H1 (cell line): ENCODE data around the gene DENND2A. TPM values are rescaled to one million over a fixed set of nuclear protein-coding genes. Genes with fewer than 3 reads are reported as not detected.

ENCODE experiments used
- CTCF ChIA-PET: fragments of 300-600 bp; sonication (Branson Sonifier 250); formaldehyde crosslinking; loops from one replicate; lab custom pipeline; 2021; ENCODE audit not compliant: partially characterized antibody; lab: Charles Lee
- POLR2A ChIA-PET: fragments of 300-600 bp; sonication (Branson Sonifier 250); formaldehyde crosslinking; loops from one replicate; lab custom pipeline; 2021; ENCODE audit warnings: inconsistent platforms; ENCODE audit not compliant: partially characterized antibody; lab: Charles Lee
- DNase-seq, 2 experiments: peaks; one replicate each; pipeline versions ENCODE4 v3.0.0 to v3.0.0-alpha.2; 2010 to 2022; ENCODE audit warnings: low spot score in 2 of 2, low read depth in 1 of 2, mixed read lengths in 1 of 2
- FAIRE-seq: peaks from 2 replicates; lab custom pipeline; 2011; peaks lifted over from hg19 to GRCh38; lab: Jason Lieb, UNC
- H2AFZ ChIP-seq: 2 replicates; pipeline ENCODE4 v1.8.1; 2012; ENCODE audit warnings: low read length, inconsistent platforms
- H2AK5ac ChIP-seq: 2 replicates; pipeline ENCODE4 v1.6.1; 2013; ENCODE audit warnings: low read depth, low read length
- H2BK120ac ChIP-seq: replicated peaks from 2 replicates; pipeline ENCODE3; 2013; ENCODE audit warnings: low read depth, low read length, inconsistent platforms
- H2BK12ac ChIP-seq: 2 replicates; pipeline ENCODE4 v1.6.1; 2013; ENCODE audit warnings: low read depth, low read length
- H2BK15ac ChIP-seq: 2 replicates; pipeline ENCODE4 v1.6.1; 2013; ENCODE audit warnings: low read length
- H2BK20ac ChIP-seq: 2 replicates; pipeline ENCODE4 v1.6.1; 2013; ENCODE audit warnings: low read length
- H2BK5ac ChIP-seq: 2 replicates; pipeline ENCODE4 v1.6.1; 2013; ENCODE audit warnings: low read depth, low read length
- H3K14ac ChIP-seq: 2 replicates; pipeline ENCODE4 v1.6.1; 2013; ENCODE audit warnings: inconsistent platforms; ENCODE audit not compliant: insufficient read length
- H3K18ac ChIP-seq: 2 replicates; pipeline ENCODE4 v1.6.1; 2013; ENCODE audit warnings: low read length; ENCODE audit errors: extremely low read depth
- H3K23ac ChIP-seq: 2 replicates; pipeline ENCODE4 v1.6.1; 2013; ENCODE audit warnings: inconsistent platforms; ENCODE audit not compliant: insufficient read length
- H3K23me2 ChIP-seq: 2 replicates; pipeline ENCODE4 v1.6.1; 2013; ENCODE audit warnings: low read depth, low read length
- H3K27ac ChIP-seq: 2 replicates; pipeline ENCODE4 v1.6.1; 2011; ENCODE audit warnings: low read depth, low read length, inconsistent platforms
- H3K27me3 ChIP-seq, 4 experiments: replicated peaks in 1 of 4; 1 replicate in 1 of 4; 2 replicates in 3 of 4; pipeline versions ENCODE4 v1.6.1 to v1.8.1; 2011 to 2013; ENCODE audit warnings: low read length in 3 of 4, mild to moderate bottlenecking in 3 of 4, inconsistent platforms in 2 of 4, mixed read lengths in 2 of 4, moderate library complexity in 1 of 4; ENCODE audit not compliant: control insufficient read depth in 3 of 4, insufficient read depth in 3 of 4; ENCODE audit errors: extremely low read depth in 1 of 4
- H3K36me3 ChIP-seq, 4 experiments: 2 replicates each; pipeline versions ENCODE4 v1.6.1 to v1.8.1; 2011 to 2013; ENCODE audit warnings: mild to moderate bottlenecking in 4 of 4, low read length in 3 of 4, moderate library complexity in 2 of 4, control low read depth in 1 of 4, inconsistent platforms in 1 of 4; ENCODE audit not compliant: insufficient read depth in 4 of 4, control insufficient read depth in 2 of 4
- H3K4ac ChIP-seq: replicated peaks from 2 replicates; pipeline ENCODE3; 2013; ENCODE audit warnings: low read length, low read depth, mixed read lengths, inconsistent platforms; ENCODE audit not compliant: insufficient read length
- H3K4me1 ChIP-seq, 4 experiments: replicated peaks in 1 of 4; 1 replicate in 1 of 4; 2 replicates in 3 of 4; pipeline versions ENCODE4 v1.6.1 to v1.8.1; 2011 to 2013; ENCODE audit warnings: low read length in 3 of 4, inconsistent platforms in 2 of 4, mixed read lengths in 1 of 4; ENCODE audit not compliant: insufficient read depth in 4 of 4, control insufficient read depth in 3 of 4
- H3K4me2 ChIP-seq, 2 experiments: 2 replicates each; pipeline versions ENCODE4 v1.6.1 to v1.8.1; 2011 to 2013; ENCODE audit warnings: low read depth in 2 of 2, low read length in 2 of 2, control low read depth in 1 of 2, inconsistent platforms in 1 of 2, mild to moderate bottlenecking in 1 of 2; ENCODE audit not compliant: insufficient read depth in 1 of 2
- H3K4me3 ChIP-seq, 4 experiments: fragments of 200-600, 300-600 bp in 1 of 4; sonication (generic), shearing (Covaris generic), sonication (Bioruptor Twin) in 1 of 4; 2 replicates each; pipeline versions ENCODE4 v1.5.1 to v1.8.1; 2011 to 2016; ENCODE audit warnings: low read length in 4 of 4, low read depth in 3 of 4, control low read depth in 2 of 4, inconsistent platforms in 2 of 4, mild to moderate bottlenecking in 2 of 4, mixed read lengths in 1 of 4, moderate library complexity in 1 of 4; ENCODE audit not compliant: insufficient read depth in 2 of 4; ENCODE audit errors: extremely low read depth in 1 of 4
- H3K56ac ChIP-seq: replicated peaks from 2 replicates; pipeline ENCODE3; 2013; ENCODE audit warnings: low read depth, mild to moderate bottlenecking, mixed read lengths, low read length, inconsistent platforms; ENCODE audit not compliant: insufficient read length
- H3K79me1 ChIP-seq: 2 replicates; pipeline ENCODE4 v1.6.1; 2013; ENCODE audit warnings: low read depth, low read length, control low read depth
- H3K79me2 ChIP-seq, 2 experiments: 2 replicates each; pipeline versions ENCODE4 v1.6.1 to v1.8.1; 2012 to 2013; ENCODE audit warnings: low read length in 2 of 2, mild to moderate bottlenecking in 2 of 2, inconsistent platforms in 1 of 2; ENCODE audit not compliant: insufficient read depth in 2 of 2, control insufficient read depth in 1 of 2
- H3K9ac ChIP-seq, 4 experiments: replicated peaks in 1 of 4; 1 replicate in 1 of 4; 2 replicates in 3 of 4; pipeline versions ENCODE4 v1.6.1 to v1.8.1; 2011 to 2013; ENCODE audit warnings: low read depth in 3 of 4, low read length in 3 of 4, control low read depth in 2 of 4, mild to moderate bottlenecking in 2 of 4, moderate library complexity in 2 of 4, inconsistent platforms in 1 of 4; ENCODE audit errors: extremely low read depth in 1 of 4
- H3K9me3 ChIP-seq, 2 experiments: 2 replicates each; pipeline versions ENCODE4 v1.6.1 to v1.8.1; 2012 to 2013; ENCODE audit warnings: mild to moderate bottlenecking in 2 of 2, moderate library complexity in 2 of 2, control low read depth in 1 of 2, inconsistent platforms in 1 of 2, low read depth in 1 of 2, low read length in 1 of 2, mixed read lengths in 1 of 2; ENCODE audit not compliant: insufficient read depth in 2 of 2
- H4K20me1 ChIP-seq, 2 experiments: replicated peaks in 1 of 2; 2 replicates each; pipeline versions ENCODE3 to v1.8.1; 2011 to 2013; ENCODE audit warnings: inconsistent platforms in 2 of 2, low read length in 2 of 2, mild to moderate bottlenecking in 1 of 2; ENCODE audit not compliant: insufficient read depth in 2 of 2, control insufficient read depth in 1 of 2
- H4K5ac ChIP-seq: 2 replicates; pipeline ENCODE4 v1.6.1; 2013; ENCODE audit warnings: low read length, low read depth, mixed read lengths, inconsistent platforms; ENCODE audit not compliant: insufficient read length
- H4K8ac ChIP-seq: 2 replicates; pipeline ENCODE4 v1.8.0; 2013; ENCODE audit warnings: mild to moderate bottlenecking, moderate library complexity, low read length, inconsistent platforms; ENCODE audit not compliant: insufficient read depth; ENCODE audit errors: extremely low read depth
- H4K91ac ChIP-seq: replicated peaks from 2 replicates; pipeline ENCODE3; 2013; ENCODE audit warnings: low read length, mixed read lengths, inconsistent platforms; ENCODE audit not compliant: insufficient read length
- CREB1 ChIP-seq: IDR thresholded peaks from 2 replicates; pipeline ENCODE4 v1.6.1; 2012; ENCODE audit warnings: inconsistent platforms
- RNF2 ChIP-seq: fragments of 200-900, 300-1000 bp; sonication (generic); IDR thresholded peaks from 2 replicates; pipeline ENCODE4 v1.7.1; 2016; ENCODE audit warnings: borderline replicate concordance, low read depth, mild to moderate bottlenecking, antibody characterized with exemption, low read length; ENCODE audit not compliant: poor library complexity, severe bottlenecking; ENCODE audit errors: missing control alignments
- WGBS, 2 experiments: shearing (Covaris generic) in 1 of 2; methylation state at CpG; one replicate each; pipeline versions ENCODE4 v1.1.6 to v1.1.7; 2013 to 2015; ENCODE audit warnings: low lambda C conversion rate in 2 of 2, mixed read lengths in 2 of 2, inconsistent platforms in 1 of 2, low coverage in 1 of 2, missing lambda C conversion rate in 1 of 2; ENCODE audit not compliant: insufficient replicate concordance in 2 of 2, insufficient coverage in 1 of 2, insufficient read length in 1 of 2; ENCODE audit errors: extremely low coverage in 1 of 2, missing lambda C conversion rate in 1 of 2; 5-methylcytosine and 5-hydroxymethylcytosine counted together
- polyA plus RNA-seq, 7 experiments: library from polyadenylated mRNA; depleted of rRNA in 3 of 7; stranded (reverse) in 5 of 7; unstranded in 2 of 7; fragments of >200 nt in 5 of 7; fragments of 200-250 nt in 2 of 7; gene quantifications; 1 replicate in 5 of 7; 2 replicates in 1 of 7; 4 replicates in 1 of 7; pipeline versions ENCODE4 v1.2.1 to v1.2.3, GENCODE V29; 2011 to 2013; ENCODE audit warnings: missing spikeins in 2 of 7, mixed read lengths in 2 of 7
- total RNA-seq: library from RNA; stranded (reverse); fragmentation: NEBNext Ultra II Directional; extraction: Animal tissue kit (Norgen Biotek cat#: 25700); gene quantifications from 2 replicates; pipeline ENCODE4 v1.2.1, GENCODE V29; 2021

Gene DENND2A
- total and polyA plus RNA-seq, 2 of the 8 experiments (the other 6 are each of a cell fraction or from before 2014, with no cell fraction given): 5.0 to 13.0 TPM

GRCh38 chr7:140635816-140636215 lies 4.8 kb downstream of the DENND2A start:
- no peak overlapping the region for H4K8ac ChIP-seq
- H2AFZ ChIP-seq: no peak overlapping the region
- peak overlapping the region in 3 of 4 experiments; percentile 0 to 20 (median 3); a peak in 3 of 7 replicates for H3K9ac ChIP-seq
- no peak overlapping the region for H2BK15ac ChIP-seq
- H3K79me1 ChIP-seq: peaks cover 2% of the 10 kb centered on the region; the same call in 1 of the 2 replicates
- no peaks in the 10 kb centered on the region for H3K36me3 ChIP-seq
- TF ChIP-seq RNF2 (no peak), CREB1 (0 out of 2 replicates have a peak, but pooled peaks have one; percentile 28)
- FAIRE-seq (peak; percentile 66), DNase-seq (no peak)
- peaks cover 8% of the 10 kb centered on the region for H3K23me2 ChIP-seq
- H3K27me3 ChIP-seq: peaks cover 0 to 12% (median 5%) of the 10 kb centered on the region in 4 experiments; a peak in 4 of 7 replicates
- no peak overlapping the region for H3K56ac ChIP-seq
- 33% methylated on average over 5 of the region's 5 CpGs; no CpG with 5 or more reads in 1 of the 2 experiments for WGBS, 2 experiments
- H4K91ac ChIP-seq: peak overlapping the region; percentile 70
- no peaks in the 10 kb centered on the region for H4K20me1 ChIP-seq
- no peak overlapping the region for H2BK120ac ChIP-seq
- no peak overlapping the region for H3K23ac ChIP-seq
- CTCF ChIA-PET: interaction anchor here (0.6 to 19.9 kb wide), 7 partner anchors 11 to 349 kb away, joined by 3 to 322 read pairs (median 4); no protein-coding TSS in a partner anchor
- peak overlapping the region in 2 of 4 experiments; percentile 15 to 30; a peak in 3 of 8 replicates for H3K4me3 ChIP-seq
- no peak overlapping the region for H4K5ac ChIP-seq
- H3K4ac ChIP-seq: peak overlapping the region; percentile 51
- peak overlapping the region; percentile 82 for H2BK12ac ChIP-seq
- H3K9me3 ChIP-seq: no peaks in the 10 kb centered on the region
- peak overlapping the region; percentile 78 for H3K18ac ChIP-seq
- no peak overlapping the region; the same call in 1 of the 2 replicates for H3K27ac ChIP-seq
- H3K4me2 ChIP-seq: peak overlapping the region; percentile 67 to 74
- peaks cover 6 to 22% (median 16%) of the 10 kb centered on the region in 4 experiments for H3K4me1 ChIP-seq
- 0 out of 2 replicates have a peak overlapping the region, but pooled peaks have one; percentile 59 for H2AK5ac ChIP-seq
- POLR2A ChIA-PET: interaction anchor here (0.7 to 1.5 kb wide), 5 partner anchors 9 to 153 kb away, joined by 3 to 8 read pairs (median 3); no protein-coding TSS in a partner anchor
- peak overlapping the region; percentile 98 for H2BK20ac ChIP-seq
- H3K14ac ChIP-seq: no peak overlapping the region
- H2BK5ac ChIP-seq: peak overlapping the region; percentile 93; the same call in 1 of the 2 replicates
- 0 out of 4 replicates have a peak, but pooled peaks cover 0 to 2% of the 10 kb centered on the region in 2 experiments for H3K79me2 ChIP-seq
